H1 (cell line): ENCODE results near the gene TOR1AIP1. TPM values are rescaled to one million over a fixed set of nuclear protein-coding genes. Genes with fewer than 3 reads are reported as not detected.

Experiments used
- polyA plus RNA-seq, 7 experiments: library from polyadenylated mRNA; depleted of rRNA in 3 of 7; stranded (reverse) in 5 of 7; unstranded in 2 of 7; fragments of >200 nt in 5 of 7; fragments of 200-250 nt in 2 of 7; gene quantifications; 1 replicate in 5 of 7; 2 replicates in 1 of 7; 4 replicates in 1 of 7; pipeline versions ENCODE4 v1.2.1 to v1.2.3, GENCODE V29; 2011 to 2013; ENCODE audit warnings: missing spikeins in 2 of 7, mixed read lengths in 2 of 7
- total RNA-seq: library from RNA; stranded (reverse); fragmentation: NEBNext Ultra II Directional; extraction: Animal tissue kit (Norgen Biotek cat#: 25700); gene quantifications from 2 replicates; pipeline ENCODE4 v1.2.1, GENCODE V29; 2021

The TOR1AIP1 gene
- total and polyA plus RNA-seq, 2 of the 8 experiments (the other 6 are each of a cell fraction or from before 2014, with no cell fraction given), result 5.7 to 22.8 TPM

Other genes starting within 250 kb of the TOR1AIP1 start
- 0.13 TPM in 2 replicates for gene FAM163A, start 139.0 kb upstream of the TOR1AIP1 start, total RNA-seq
- 0.18 and 0.28 TPM in 2 replicates for gene FAM163A, start 139.0 kb upstream of the TOR1AIP1 start, polyA plus RNA-seq (2011; rRNA removed)
- 72.0 and 75.2 TPM in 2 replicates for gene TOR1AIP2, start 4.5 kb upstream of the TOR1AIP1 start, total RNA-seq
- 7.8 and 12.1 TPM in 2 replicates for gene TOR1AIP2, start 4.5 kb upstream of the TOR1AIP1 start, polyA plus RNA-seq (2011; rRNA removed)
- gene CEP350, start 72.5 kb downstream of the TOR1AIP1 start, total RNA-seq, result 39.0 and 39.4 TPM in 2 replicates
- 3.1 and 5.6 TPM in 2 replicates for gene CEP350, start 72.5 kb downstream of the TOR1AIP1 start, polyA plus RNA-seq (2011; rRNA removed)